Limb (tissue), 2 donors: Measurements from ENCODE around the gene ANO2.

Experiments
- DNase-seq, 2 donors: peaks; one replicate each; pipeline ENCODE4 v3.0.0-alpha.2; 2016; ENCODE audit errors: extremely low spot score in 2 of 2

The ANO2 gene

GRCh38 chr12:5779401-5779800, 165.7 kb downstream of the ANO2 start:
- DNase-seq: no peak

GRCh38 chr12:5778821-5779220, 166.2 kb downstream of the ANO2 start:
- no peak for DNase-seq

- peak in 1 of 2 donors; percentile 34 for DNase-seq
Measured at GRCh38 chr12:5777451-5777850, 167.6 kb downstream of the ANO2 start.

- DNase-seq: no peak
Measured at GRCh38 chr12:5776091-5776490, 169.0 kb downstream of the ANO2 start.

GRCh38 chr12:5773550-5773949, 171.5 kb downstream of the ANO2 start:
- DNase-seq: no peak

GRCh38 chr12:5771756-5772155, 173.3 kb downstream of the ANO2 start:
- no peak for DNase-seq

- DNase-seq: no peak
Measured at GRCh38 chr12:5770727-5771126, 174.3 kb downstream of the ANO2 start.

- peak; percentile 27 to 66 for DNase-seq
Measured at GRCh38 chr12:5768581-5769196, 176.4 kb downstream of the ANO2 start.

- no peak for DNase-seq
Measured at GRCh38 chr12:5768171-5768570, 176.9 kb downstream of the ANO2 start.

GRCh38 chr12:5758347-5758746, 186.7 kb downstream of the ANO2 start:
- DNase-seq: no peak

GRCh38 chr12:5756338-5756842, 188.7 kb downstream of the ANO2 start:
- no peak for DNase-seq

- DNase-seq: no peak
Measured at GRCh38 chr12:5748027-5748426, 197.0 kb downstream of the ANO2 start.

- no peak for DNase-seq
Measured at GRCh38 chr12:5746917-5747316, 198.1 kb downstream of the ANO2 start.

GRCh38 chr12:5746036-5746908, 198.8 kb downstream of the ANO2 start:
- DNase-seq: no peak

- peak; percentile 58 to 76 for DNase-seq
Measured at GRCh38 chr12:5745251-5745888, 199.7 kb downstream of the ANO2 start.

GRCh38 chr12:5742258-5742657, 202.8 kb downstream of the ANO2 start:
- no peak for DNase-seq

GRCh38 chr12:5739917-5740316, 205.1 kb downstream of the ANO2 start:
- no peak for DNase-seq

GRCh38 chr12:5737778-5738177, 207.3 kb downstream of the ANO2 start:
- DNase-seq: peak in 1 of 2 donors; percentile 8

- no peak for DNase-seq
Measured at GRCh38 chr12:5736527-5736926, 208.5 kb downstream of the ANO2 start.

GRCh38 chr12:5736016-5736415, 209.0 kb downstream of the ANO2 start:
- no peak for DNase-seq

GRCh38 chr12:5733916-5734315, 211.1 kb downstream of the ANO2 start:
- peak in 1 of 2 donors; percentile 17 for DNase-seq

- peak in 1 of 2 donors; percentile 18 for DNase-seq
Measured at GRCh38 chr12:5733136-5733755, 211.8 kb downstream of the ANO2 start.
